Measurements from ENCODE around the gene NADSYN1.

DNA sequence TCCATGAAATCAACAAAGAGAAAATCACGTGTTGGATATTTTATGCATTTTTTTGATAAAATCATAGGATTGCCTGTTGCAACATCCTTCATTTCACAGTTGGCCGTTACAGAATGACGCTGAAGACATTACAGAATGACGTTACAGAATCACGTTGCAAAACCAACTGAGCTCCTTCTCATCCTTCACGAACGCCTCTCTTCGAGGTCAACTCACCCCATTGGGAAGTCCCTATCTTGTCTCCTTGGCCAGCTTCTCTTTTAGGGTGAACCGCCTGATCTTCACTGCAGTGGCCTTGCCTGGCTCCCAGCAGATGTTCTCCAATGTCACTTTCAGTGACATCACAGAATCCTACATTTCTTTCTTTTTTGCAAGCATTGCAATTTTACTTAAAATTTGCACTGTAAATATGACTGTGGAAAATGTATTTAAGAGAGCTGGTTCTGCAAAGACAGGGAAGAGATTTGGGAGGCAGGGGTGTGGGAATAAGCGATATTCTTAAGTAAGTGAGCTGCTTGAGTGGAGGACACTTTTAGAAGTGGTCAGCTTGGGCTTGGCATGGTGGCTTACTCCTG, 79.1 kb downstream of the NADSYN1 start:
- TF ChIP-seq NBN (conservative IDR thresholded peaks at IDR 0.05): no peak
- TF ChIP-seq KAT7 (CRISPR knock-in tag; IDR thresholded peaks at IDR 0.05; ENCODE audit: borderline replicate concordance): no peak
- TF ChIP-seq CBX1 (IDR thresholded peaks at IDR 0.05; ENCODE audit: low read depth): no peak
- TF ChIP-seq ETS1 (CRISPR knock-in tag; IDR thresholded peaks at IDR 0.05): no peak
- no peak for TF ChIP-seq RARG (CRISPR knock-in tag; IDR thresholded peaks at IDR 0.05; ENCODE audit: low read depth)
